ENCODE measurements around the gene CDR2L.
A peak's percentile ranks its signal among the peaks of the same experiment; 100 is the strongest.

Gene CDR2L

GRCh38 chr17:74953134-74953687 lies 34.2 kb upstream of the CDR2L start:
- no peak for TF ChIP-seq CTCF (IDR thresholded peaks at IDR 0.05; ENCODE audit: low read depth, low read length)
- no peak for DNase-seq (ENCODE audit: extremely low read depth, low read depth)

GRCh38 chr17:74954115-74954514 lies 33.3 kb upstream of the CDR2L start:
- no peak for DNase-seq (ENCODE audit: extremely low read depth, low read depth)
- TF ChIP-seq CTCF (IDR thresholded peaks at IDR 0.05; ENCODE audit: low read depth, low read length), result no peak

- DNase-seq (ENCODE audit: extremely low read depth, low read depth), result no peak
- TF ChIP-seq CTCF (IDR thresholded peaks at IDR 0.05; ENCODE audit: low read depth, low read length), result no peak
These were observed 32.6 kb upstream of the CDR2L start for GRCh38 chr17:74954665-74955421.

- no peak for TF ChIP-seq CTCF (IDR thresholded peaks at IDR 0.05; ENCODE audit: low read depth, low read length)
- DNase-seq (ENCODE audit: extremely low read depth, low read depth), result no peak
These were observed 31.3 kb upstream of the CDR2L start for GRCh38 chr17:74956093-74956492.

GRCh38 chr17:74957935-74958740 lies 29.3 kb upstream of the CDR2L start:
- TF ChIP-seq CTCF (IDR thresholded peaks at IDR 0.05; ENCODE audit: low read depth, low read length), result peak; percentile 92
- no peak for DNase-seq (ENCODE audit: extremely low read depth, low read depth)

- TF ChIP-seq CTCF (IDR thresholded peaks at IDR 0.05; ENCODE audit: low read depth, low read length), result no peak
- no peak for DNase-seq (ENCODE audit: extremely low read depth, low read depth)
These were observed 27.5 kb upstream of the CDR2L start for GRCh38 chr17:74959826-74960515.
